DND-41 (cell line): ENCODE data around the gene CPED1.

Experiments
- CTCF ChIP-seq: IDR thresholded peaks from 2 replicates; pipeline ENCODE4 v1.5.1; 2012; ENCODE audit warnings: borderline replicate concordance, low read length, moderate library complexity, mild to moderate bottlenecking; ENCODE audit not compliant: poor library complexity, severe bottlenecking; ENCODE audit errors: extremely low read depth
- EZH2 ChIP-seq: IDR thresholded peaks from 3 replicates; pipeline ENCODE4 v1.6.1; 2012; ENCODE audit warnings: borderline replicate concordance, low read depth, mild to moderate bottlenecking, moderate library complexity, low read length, inconsistent platforms; ENCODE audit not compliant: severe bottlenecking

DNA sequence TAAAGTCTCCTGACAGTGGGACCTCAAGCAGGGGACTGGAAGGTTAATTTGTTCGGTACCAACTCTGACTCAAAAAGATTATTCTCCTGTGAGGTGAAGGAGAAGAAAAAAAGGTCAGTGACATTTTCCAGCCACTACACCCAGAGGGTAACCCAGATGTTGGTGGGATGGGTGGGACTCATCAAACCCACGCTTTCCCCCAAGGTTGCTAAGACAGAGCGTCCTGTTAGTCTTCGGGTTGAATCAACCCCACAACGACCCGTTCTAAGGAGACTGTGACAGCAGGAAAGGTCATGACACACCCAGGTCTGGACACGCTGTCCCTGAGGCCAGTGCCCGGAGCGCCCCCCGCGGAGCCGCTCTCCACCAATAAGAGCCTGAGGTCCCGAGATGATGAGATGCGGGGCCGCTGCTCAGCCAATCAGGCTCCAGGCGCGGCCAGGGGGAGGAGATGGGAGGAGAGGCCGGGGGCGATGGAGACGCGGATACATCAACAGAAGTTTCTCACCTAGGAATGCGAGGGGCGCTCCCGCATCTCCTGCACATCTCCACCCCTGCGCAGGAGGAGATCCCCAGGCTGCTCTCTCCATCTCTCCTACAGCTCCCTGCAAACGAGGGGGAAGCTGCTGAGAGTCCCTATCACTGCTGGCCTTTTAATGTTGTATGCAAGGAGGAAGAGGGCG lies 340.1 kb downstream of the CPED1 start, which contains the start of gene WNT16:
- TF ChIP-seq CTCF (no peak), EZH2 (no peak)
